SJSA1 (cell line): ENCODE measurements around the gene TOPAZ1. TPM values are rescaled to one million over a fixed set of nuclear protein-coding genes. Genes with fewer than 3 reads are reported as not detected.

Experiments used
- DNase-seq, 2 experiments: peaks; one replicate each; pipeline ENCODE4 v3.0.0-alpha.2; 2015 to 2020; ENCODE audit warnings: low spot score in 2 of 2, low read depth in 1 of 2
- H3K27ac ChIP-seq: fragments of 250-450 bp; sonication (Bioruptor Pico); 2 replicates; pipeline ENCODE4 v1.5.1; 2020; ENCODE audit warnings: mild to moderate bottlenecking, moderate library complexity
- H3K27me3 ChIP-seq: fragments of 250-450 bp; sonication (Bioruptor Pico); replicated peaks from 2 replicates; pipeline ENCODE4 v1.5.1; 2020; ENCODE audit warnings: mild to moderate bottlenecking, moderate library complexity
- H3K36me3 ChIP-seq: fragments of 250-450 bp; sonication (Bioruptor Pico); 2 replicates; pipeline ENCODE4 v1.5.1; 2020; ENCODE audit warnings: mild to moderate bottlenecking
- H3K4me1 ChIP-seq: fragments of 250-450 bp; sonication (Bioruptor Pico); replicated peaks from 2 replicates; pipeline ENCODE4 v1.6.1; 2021; ENCODE audit warnings: mild to moderate bottlenecking
- H3K4me3 ChIP-seq: fragments of 250-450 bp; sonication (Bioruptor Pico); 2 replicates; pipeline ENCODE4 v1.5.1; 2020; ENCODE audit warnings: mild to moderate bottlenecking
- H3K9me3 ChIP-seq: fragments of 250-450 bp; sonication (Bioruptor Pico); replicated peaks from 2 replicates; pipeline ENCODE4 v1.5.1; 2020; ENCODE audit warnings: mild to moderate bottlenecking
- total RNA-seq: library from RNA; depleted of rRNA; stranded (reverse); fragments of >200 nt; shearing (Covaris generic); gene quantifications from 2 replicates; pipeline ENCODE4 v1.2.3, GENCODE V29; 2014

Gene TOPAZ1
- total RNA-seq, 1 experiment from 2014 or later: not detected

GRCh38 chr3:44277925-44278324 is 36.2 kb downstream of the TOPAZ1 start:
- no peaks in the 10 kb centered on the region for H3K27me3 ChIP-seq
- H3K36me3 ChIP-seq: no peaks in the 10 kb centered on the region
- DNase-seq: no peak
- H3K9me3 ChIP-seq: no peaks in the 10 kb centered on the region
- H3K4me3 ChIP-seq: no peak overlapping the region
- no peaks in the 10 kb centered on the region for H3K4me1 ChIP-seq
- no peak overlapping the region for H3K27ac ChIP-seq

- Histone ChIP-seq H3K27me3 (no peaks in the 10 kb centered on the region), H3K36me3 (no peaks in the 10 kb centered on the region), H3K4me1 (no peaks in the 10 kb centered on the region), H3K4me3 (no peak overlapping the region), H3K27ac (no peak overlapping the region), H3K9me3 (no peaks in the 10 kb centered on the region)
- no peak for DNase-seq
Measured at GRCh38 chr3:44280077-44280476, 38.4 kb downstream of the TOPAZ1 start.

GRCh38 chr3:44280631-44281030 is 38.9 kb downstream of the TOPAZ1 start:
- H3K36me3 ChIP-seq: no peaks in the 10 kb centered on the region
- no peak overlapping the region for H3K27ac ChIP-seq
- no peaks in the 10 kb centered on the region for H3K27me3 ChIP-seq
- DNase-seq: no peak
- no peak overlapping the region for H3K4me3 ChIP-seq
- no peaks in the 10 kb centered on the region for H3K4me1 ChIP-seq
- H3K9me3 ChIP-seq: no peaks in the 10 kb centered on the region

- no peak overlapping the region for H3K4me3 ChIP-seq
- no peaks in the 10 kb centered on the region for H3K36me3 ChIP-seq
- H3K9me3 ChIP-seq: no peaks in the 10 kb centered on the region
- no peak for DNase-seq
- H3K27ac ChIP-seq: no peak overlapping the region
- H3K27me3 ChIP-seq: no peaks in the 10 kb centered on the region
- H3K4me1 ChIP-seq: no peaks in the 10 kb centered on the region
Measured at GRCh38 chr3:44284949-44285348, 43.3 kb downstream of the TOPAZ1 start.

- no peaks in the 10 kb centered on the region for H3K36me3 ChIP-seq
Measured at GRCh38 chr3:44289882-44290462, 48.3 kb downstream of the TOPAZ1 start.

GRCh38 chr3:44292276-44292675 is 50.6 kb downstream of the TOPAZ1 start:
- no peaks in the 10 kb centered on the region for H3K9me3 ChIP-seq
- no peaks in the 10 kb centered on the region for H3K36me3 ChIP-seq
- no peak for DNase-seq
- H3K4me1 ChIP-seq: no peaks in the 10 kb centered on the region
- H3K4me3 ChIP-seq: no peak overlapping the region
- no peak overlapping the region for H3K27ac ChIP-seq
- no peaks in the 10 kb centered on the region for H3K27me3 ChIP-seq

More at GRCh38 chr3:44289882-44290462, 48.3 kb downstream of the TOPAZ1 start:
- Histone ChIP-seq H3K9me3 (no peaks in the 10 kb centered on the region), H3K4me3 (no peak overlapping the region), H3K27ac (no peak overlapping the region), H3K27me3 (no peaks in the 10 kb centered on the region), H3K4me1 (no peaks in the 10 kb centered on the region)
- DNase-seq: no peak

- H3K27me3 ChIP-seq: no peaks in the 10 kb centered on the region
- no peaks in the 10 kb centered on the region for H3K9me3 ChIP-seq
- H3K27ac ChIP-seq: no peak overlapping the region
- no peak for DNase-seq
- no peaks in the 10 kb centered on the region for H3K4me1 ChIP-seq
- no peaks in the 10 kb centered on the region for H3K36me3 ChIP-seq
- H3K4me3 ChIP-seq: no peak overlapping the region
Measured at GRCh38 chr3:44292947-44293346, 51.3 kb downstream of the TOPAZ1 start.

- Histone ChIP-seq H3K9me3 (no peaks in the 10 kb centered on the region), H3K27me3 (no peaks in the 10 kb centered on the region), H3K4me3 (no peak overlapping the region), H3K4me1 (no peaks in the 10 kb centered on the region), H3K27ac (no peak overlapping the region), H3K36me3 (no peaks in the 10 kb centered on the region)
- no peak for DNase-seq
Measured at GRCh38 chr3:44297255-44297654, 55.6 kb downstream of the TOPAZ1 start.

GRCh38 chr3:44301746-44302145 is 60.1 kb downstream of the TOPAZ1 start:
- H3K36me3 ChIP-seq: no peaks in the 10 kb centered on the region
- no peak for DNase-seq
- 0 out of 2 replicates have a peak, but pooled peaks cover 8% of the 10 kb centered on the region for H3K27me3 ChIP-seq
- H3K4me3 ChIP-seq: no peak overlapping the region
- no peak overlapping the region for H3K27ac ChIP-seq
- no peaks in the 10 kb centered on the region for H3K9me3 ChIP-seq
- H3K4me1 ChIP-seq: no peaks in the 10 kb centered on the region

GRCh38 chr3:44309500-44309899 is 67.8 kb downstream of the TOPAZ1 start:
- Histone ChIP-seq H3K36me3 (no peaks in the 10 kb centered on the region), H3K27ac (no peak overlapping the region), H3K9me3 (no peaks in the 10 kb centered on the region), H3K27me3 (0 out of 2 replicates have a peak, but pooled peaks cover 1% of the 10 kb centered on the region), H3K4me1 (no peaks in the 10 kb centered on the region), H3K4me3 (no peak overlapping the region)
- no peak for DNase-seq

GRCh38 chr3:44318891-44319311 is 77.2 kb downstream of the TOPAZ1 start:
- no peaks in the 10 kb centered on the region for H3K4me1 ChIP-seq

GRCh38 chr3:44321335-44321734 is 79.6 kb downstream of the TOPAZ1 start:
- DNase-seq: no peak
- Histone ChIP-seq H3K9me3 (no peaks in the 10 kb centered on the region), H3K36me3 (no peaks in the 10 kb centered on the region), H3K4me1 (no peaks in the 10 kb centered on the region), H3K27ac (no peak overlapping the region), H3K27me3 (no peaks in the 10 kb centered on the region), H3K4me3 (no peak overlapping the region)

More at GRCh38 chr3:44318891-44319311, 77.2 kb downstream of the TOPAZ1 start:
- no peak overlapping the region for H3K4me3 ChIP-seq
- no peaks in the 10 kb centered on the region for H3K36me3 ChIP-seq
- no peak for DNase-seq
- no peaks in the 10 kb centered on the region for H3K27me3 ChIP-seq
- no peaks in the 10 kb centered on the region for H3K9me3 ChIP-seq
- H3K27ac ChIP-seq: no peak overlapping the region

GRCh38 chr3:44323341-44323955 is 81.8 kb downstream of the TOPAZ1 start:
- Histone ChIP-seq H3K4me1 (no peaks in the 10 kb centered on the region), H3K4me3 (no peak overlapping the region), H3K36me3 (no peaks in the 10 kb centered on the region), H3K9me3 (no peaks in the 10 kb centered on the region), H3K27me3 (no peaks in the 10 kb centered on the region), H3K27ac (no peak overlapping the region)
- DNase-seq: peak; percentile 44 to 47

GRCh38 chr3:44324584-44324983 is 82.9 kb downstream of the TOPAZ1 start:
- no peaks in the 10 kb centered on the region for H3K4me1 ChIP-seq
- H3K27ac ChIP-seq: no peak overlapping the region
- H3K27me3 ChIP-seq: no peaks in the 10 kb centered on the region
- H3K9me3 ChIP-seq: no peaks in the 10 kb centered on the region
- no peaks in the 10 kb centered on the region for H3K36me3 ChIP-seq
- no peak overlapping the region for H3K4me3 ChIP-seq
- DNase-seq: no peak

GRCh38 chr3:44326019-44326418 is 84.3 kb downstream of the TOPAZ1 start:
- no peaks in the 10 kb centered on the region for H3K4me1 ChIP-seq
- no peak overlapping the region for H3K4me3 ChIP-seq
- no peaks in the 10 kb centered on the region for H3K9me3 ChIP-seq
- no peak for DNase-seq
- H3K27ac ChIP-seq: no peak overlapping the region
- H3K36me3 ChIP-seq: no peaks in the 10 kb centered on the region
- H3K27me3 ChIP-seq: no peaks in the 10 kb centered on the region
